ENCODE data around the gene MYBPH.

Gene MYBPH

GRCh38 chr1:203151362-203152157, 24.1 kb downstream of the MYBPH start:
- H3K36me3 ChIP-seq (ENCODE audit: insufficient read depth, low read length), result no peaks in the 10 kb centered on the region
- H3K4me3 ChIP-seq (ENCODE audit: low read depth, low read length, poor library complexity, severe bottlenecking), result no peak overlapping the region
- peaks cover 4% of the 10 kb centered on the region; the same call in 1 of the 2 replicates for H3K27me3 ChIP-seq (ENCODE audit: insufficient read depth, low read length)
- no peak overlapping the region for H3K9ac ChIP-seq (ENCODE audit: low read length)
- H4K20me1 ChIP-seq (ENCODE audit: insufficient read depth, low read length), result no peaks in the 10 kb centered on the region
- no peak overlapping the region for H3K4me2 ChIP-seq (ENCODE audit: low read length)
- no peaks in the 10 kb centered on the region for H3F3A ChIP-seq (ENCODE audit: insufficient read depth, low read length)
- no peaks in the 10 kb centered on the region for H3K9me3 ChIP-seq (ENCODE audit: low read length)
- H3K9me2 ChIP-seq (ENCODE audit: low read depth, low read length), result no peaks in the 10 kb centered on the region
- H3K4me1 ChIP-seq (ENCODE audit: insufficient read depth, low read length, severe bottlenecking), result no peaks in the 10 kb centered on the region
- no peak overlapping the region for H2AFZ ChIP-seq (ENCODE audit: low read length)
- no peak for TF ChIP-seq CTCF (IDR thresholded peaks at IDR 0.05; ENCODE audit: low read length)
- no peak for TF ChIP-seq EZH2 (IDR thresholded peaks at IDR 0.05; ENCODE audit: borderline replicate concordance, low read length)
- no peak overlapping the region for H3K27ac ChIP-seq (ENCODE audit: low read depth, low read length, poor library complexity, severe bottlenecking)
- H3K79me2 ChIP-seq (ENCODE audit: insufficient read depth, low read length), result no peaks in the 10 kb centered on the region

- Histone ChIP-seq H3K9me2 (ENCODE audit: low read depth, low read length) (no peaks in the 10 kb centered on the region), H3K27me3 (ENCODE audit: insufficient read depth, low read length) (peaks cover 4% of the 10 kb centered on the region; the same call in 1 of the 2 replicates), H3K4me1 (ENCODE audit: insufficient read depth, low read length, severe bottlenecking) (no peaks in the 10 kb centered on the region), H4K20me1 (ENCODE audit: insufficient read depth, low read length) (no peaks in the 10 kb centered on the region), H3K9ac (ENCODE audit: low read length) (no peak overlapping the region), H3K79me2 (ENCODE audit: insufficient read depth, low read length) (no peaks in the 10 kb centered on the region), H3F3A (ENCODE audit: insufficient read depth, low read length) (no peaks in the 10 kb centered on the region), H2AFZ (ENCODE audit: low read length) (no peak overlapping the region), H3K9me3 (ENCODE audit: low read length) (no peaks in the 10 kb centered on the region), H3K27ac (ENCODE audit: low read depth, low read length, poor library complexity, severe bottlenecking) (no peak overlapping the region), H3K36me3 (ENCODE audit: insufficient read depth, low read length) (no peaks in the 10 kb centered on the region), H3K4me2 (ENCODE audit: low read length) (no peak overlapping the region), H3K4me3 (ENCODE audit: low read depth, low read length, poor library complexity, severe bottlenecking) (no peak overlapping the region)
- TF ChIP-seq CTCF (IDR thresholded peaks at IDR 0.05; ENCODE audit: low read length) (no peak), EZH2 (IDR thresholded peaks at IDR 0.05; ENCODE audit: borderline replicate concordance, low read length) (no peak)
These were observed 24.9 kb downstream of the MYBPH start for GRCh38 chr1:203150511-203151297.

- H3K4me2 ChIP-seq (ENCODE audit: low read length), result no peak overlapping the region
- H3K4me1 ChIP-seq (ENCODE audit: insufficient read depth, low read length, severe bottlenecking), result no peaks in the 10 kb centered on the region
- H3K36me3 ChIP-seq (ENCODE audit: insufficient read depth, low read length), result no peaks in the 10 kb centered on the region
- H3K9ac ChIP-seq (ENCODE audit: low read length), result no peak overlapping the region
- no peaks in the 10 kb centered on the region for H4K20me1 ChIP-seq (ENCODE audit: insufficient read depth, low read length)
- H3K9me2 ChIP-seq (ENCODE audit: low read depth, low read length), result no peaks in the 10 kb centered on the region
- H3K4me3 ChIP-seq (ENCODE audit: low read depth, low read length, poor library complexity, severe bottlenecking), result no peak overlapping the region
- H3K79me2 ChIP-seq (ENCODE audit: insufficient read depth, low read length), result no peaks in the 10 kb centered on the region
- no peak overlapping the region for H2AFZ ChIP-seq (ENCODE audit: low read length)
- H3F3A ChIP-seq (ENCODE audit: insufficient read depth, low read length), result no peaks in the 10 kb centered on the region
- no peaks in the 10 kb centered on the region for H3K9me3 ChIP-seq (ENCODE audit: low read length)
- no peak for TF ChIP-seq CTCF (IDR thresholded peaks at IDR 0.05; ENCODE audit: low read length)
- no peak for TF ChIP-seq EZH2 (IDR thresholded peaks at IDR 0.05; ENCODE audit: borderline replicate concordance, low read length)
- no peak overlapping the region for H3K27ac ChIP-seq (ENCODE audit: low read depth, low read length, poor library complexity, severe bottlenecking)
- H3K27me3 ChIP-seq (ENCODE audit: insufficient read depth, low read length), result peaks cover 4% of the 10 kb centered on the region; the same call in 1 of the 2 replicates
These were observed 26.3 kb downstream of the MYBPH start for GRCh38 chr1:203149188-203149840.

Measured in OCI-LY1 (cell line).